T-helper 1 cell (primary cell): Measurements from ENCODE around the gene RAD51B.
"Not testable (repeated sequence)": the region's sequence is repeated elsewhere in the genome, so short reads cannot be mapped to it uniquely, and the experiment has no call there.

Experiments used
- DNase-seq, 5 donors: peaks; one replicate each; pipeline ENCODE4 v3.0.0-alpha.2; 2012 to 2020

RAD51B gene

DNA sequence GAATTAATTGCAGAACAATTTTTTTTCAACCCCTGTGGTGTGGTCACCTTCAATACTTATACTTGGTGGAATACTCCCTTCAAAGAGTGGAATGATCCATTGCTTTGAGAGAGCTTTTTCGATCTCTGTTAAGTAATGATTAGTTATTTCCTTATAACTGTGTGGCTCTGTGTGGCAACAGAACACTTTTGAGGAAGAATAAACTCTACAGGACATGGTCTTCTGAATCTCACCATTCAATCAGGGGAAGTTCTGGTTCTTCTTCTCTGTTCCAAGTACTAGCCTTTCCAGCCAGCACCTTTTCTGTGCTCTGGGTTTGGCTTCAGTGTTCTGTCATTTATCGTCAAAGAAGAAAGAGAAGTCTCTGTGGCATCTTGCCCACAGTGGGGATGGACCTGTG, 604.1 kb downstream of the RAD51B start:
- no peak for DNase-seq

DNA sequence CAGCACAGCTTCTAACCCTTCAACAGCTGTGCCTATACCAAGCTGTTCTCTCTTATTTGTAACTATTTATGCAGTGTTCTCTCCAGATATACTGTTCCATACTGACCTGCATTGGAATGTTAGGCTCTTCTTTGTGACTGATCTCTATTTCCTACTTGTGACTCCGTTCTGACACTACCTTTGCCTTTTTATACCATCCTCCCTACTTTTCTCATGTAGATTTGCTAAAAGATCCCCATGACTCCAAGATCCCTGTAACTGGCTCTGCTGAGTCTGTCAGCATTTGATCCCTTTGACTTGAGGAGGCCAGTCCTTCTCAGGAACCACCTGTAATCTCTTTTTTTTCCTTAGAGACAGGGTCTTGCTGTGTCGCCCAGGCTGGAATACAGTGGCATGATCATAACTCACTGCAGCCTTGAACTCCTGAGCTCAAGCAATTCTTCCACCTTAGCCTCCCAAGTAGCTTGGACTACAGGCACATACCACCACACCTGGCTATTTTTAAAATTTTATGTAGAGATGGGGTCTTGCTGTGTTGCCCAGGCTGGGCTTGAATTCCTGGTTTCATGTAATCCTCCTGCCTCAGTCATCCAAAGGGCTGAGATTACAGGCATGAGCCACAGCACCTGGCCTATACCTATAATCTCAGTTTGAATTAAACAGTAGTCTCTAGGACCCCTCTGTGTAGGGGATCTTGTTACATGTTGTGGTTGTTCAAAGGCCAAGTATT, 605.0 kb downstream of the RAD51B start:
- DNase-seq, result no peak

DNA sequence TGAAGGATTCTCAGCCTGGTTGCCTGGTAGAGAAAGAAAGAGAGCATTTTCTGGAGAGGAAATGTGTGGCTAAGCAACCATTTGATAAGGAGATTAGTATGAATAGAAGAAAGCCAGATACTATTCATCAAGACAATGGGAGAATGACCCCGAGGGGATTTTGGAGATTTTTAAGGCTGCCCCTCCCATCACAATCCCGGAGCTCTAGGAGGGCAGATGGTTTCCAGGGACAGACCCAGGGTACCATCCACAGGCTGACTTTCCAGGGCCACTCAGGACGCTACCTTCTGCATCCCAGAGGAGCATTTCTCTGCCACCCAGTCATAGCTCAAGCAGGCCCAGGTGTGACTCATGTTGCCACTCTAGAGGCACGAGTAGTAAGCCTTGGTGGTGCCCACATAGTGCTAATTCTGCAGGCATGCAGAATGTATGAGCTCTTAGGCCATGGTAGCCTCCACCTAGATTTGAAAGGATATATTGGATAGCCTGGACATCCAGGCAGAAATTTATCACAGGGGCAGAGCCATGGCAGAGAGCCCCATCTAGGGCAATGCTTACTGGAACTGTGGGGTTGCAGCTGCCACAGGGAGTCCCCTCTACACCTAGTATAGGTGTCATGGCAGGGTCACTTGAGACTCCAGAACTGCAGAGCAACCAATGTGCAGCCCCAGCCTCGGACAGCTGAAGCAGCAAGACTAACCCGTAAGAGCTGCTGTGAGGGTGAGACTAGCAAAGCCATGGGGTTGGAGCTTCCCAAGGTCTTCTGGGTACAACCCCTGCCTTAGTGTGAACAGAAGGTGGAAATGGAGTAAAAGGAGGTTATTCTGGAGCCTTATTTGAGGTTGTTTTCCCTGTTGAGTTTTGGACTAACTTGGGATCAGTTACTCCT, 607.3 kb downstream of the RAD51B start:
- DNase-seq, result no peak

DNA sequence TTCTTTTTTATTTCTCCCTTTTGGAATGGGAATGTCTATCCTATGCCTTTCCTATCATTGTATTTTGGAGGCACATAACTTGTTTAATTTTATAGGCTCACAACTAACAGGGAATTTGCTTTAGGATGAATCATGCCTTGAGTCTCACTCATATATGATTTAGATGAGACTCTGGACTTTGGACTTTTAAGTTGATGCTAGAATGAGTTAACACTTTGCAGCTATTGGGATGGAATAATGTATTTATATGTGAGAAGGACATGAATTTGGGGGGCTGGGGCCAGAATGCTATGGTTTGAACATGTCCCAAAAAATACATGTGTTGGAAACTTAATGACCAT, 607.9 kb downstream of the RAD51B start:
- no peak for DNase-seq

DNA sequence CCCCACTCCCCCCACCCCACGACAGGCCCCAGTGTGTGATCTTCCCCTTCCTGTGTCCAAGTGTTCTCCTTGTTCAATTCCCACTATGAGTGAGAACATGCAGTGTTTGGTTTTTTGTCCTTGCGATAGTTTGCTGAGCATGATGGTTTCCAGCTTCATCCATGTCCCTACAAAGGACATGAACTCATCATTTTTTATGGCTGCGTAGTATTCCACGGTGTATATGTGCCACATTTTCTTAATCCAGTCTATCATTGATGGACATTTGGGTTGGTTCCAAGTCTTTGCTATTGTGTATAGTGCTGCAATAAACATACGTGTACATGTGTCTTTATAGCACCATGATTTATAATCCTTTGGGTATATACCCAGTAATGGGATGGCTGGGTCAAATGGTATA, 609.3 kb downstream of the RAD51B start:
- not testable (repeated sequence) for DNase-seq

DNA sequence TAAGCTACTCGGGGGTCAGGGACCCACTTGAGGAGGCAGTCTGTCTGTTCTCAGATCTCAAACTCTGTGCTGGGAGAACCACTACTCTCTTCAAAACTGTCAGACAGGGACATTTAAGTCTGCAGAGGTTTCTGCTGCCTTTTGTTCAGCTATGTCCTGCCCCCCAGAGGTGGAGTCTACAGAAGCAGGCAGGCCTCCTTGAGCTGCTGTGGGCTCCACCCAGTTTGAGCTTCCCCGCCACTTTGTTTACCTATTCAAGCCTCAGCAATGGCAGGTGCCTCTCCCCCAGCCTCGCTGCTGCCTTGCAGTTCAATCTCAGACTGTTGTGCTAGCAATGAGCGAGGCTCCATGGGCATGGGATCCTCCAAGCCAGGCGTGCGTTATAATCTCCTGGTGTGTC, 614.6 kb downstream of the RAD51B start:
- not testable (repeated sequence) for DNase-seq

DNA sequence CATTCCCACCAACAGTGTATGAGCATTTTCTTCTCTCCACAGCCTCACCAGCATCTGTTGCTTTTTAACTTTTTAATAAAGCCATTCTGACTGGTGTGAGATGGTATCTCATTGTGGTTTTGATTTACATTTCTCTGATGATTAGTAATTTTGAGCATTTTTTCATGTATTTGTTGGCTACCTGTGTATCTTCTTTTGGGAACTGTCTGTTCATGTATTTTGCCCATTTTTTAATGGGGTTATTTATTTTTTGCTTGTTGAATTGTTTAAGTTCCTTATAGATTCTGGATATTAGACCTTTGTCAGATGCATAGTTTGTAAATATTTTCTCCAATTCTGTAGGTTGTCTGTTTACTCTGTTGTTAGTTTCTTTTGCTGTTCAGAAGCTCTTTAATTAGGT, 616.1 kb downstream of the RAD51B start:
- DNase-seq, result not testable (repeated sequence)

DNA sequence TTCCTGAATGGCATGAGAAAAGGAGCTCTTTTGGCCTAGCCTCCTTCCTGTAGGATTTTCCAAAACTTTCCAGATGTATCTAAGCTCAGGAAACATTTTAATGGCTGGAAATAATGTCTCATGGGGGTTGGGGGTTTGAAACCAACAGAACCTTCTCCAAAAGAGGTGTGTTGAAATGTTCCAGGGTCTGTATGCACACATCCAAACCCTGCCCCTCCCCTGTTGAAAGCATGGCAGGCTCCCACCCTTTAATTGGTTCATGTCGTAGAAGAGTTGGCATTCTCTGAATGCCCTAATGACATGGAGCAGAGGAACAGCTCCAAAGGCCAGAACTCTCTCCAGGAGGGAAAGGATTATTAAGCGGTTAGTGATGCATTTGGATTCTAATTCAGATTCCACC, 620.1 kb downstream of the RAD51B start:
- DNase-seq, result no peak

DNA sequence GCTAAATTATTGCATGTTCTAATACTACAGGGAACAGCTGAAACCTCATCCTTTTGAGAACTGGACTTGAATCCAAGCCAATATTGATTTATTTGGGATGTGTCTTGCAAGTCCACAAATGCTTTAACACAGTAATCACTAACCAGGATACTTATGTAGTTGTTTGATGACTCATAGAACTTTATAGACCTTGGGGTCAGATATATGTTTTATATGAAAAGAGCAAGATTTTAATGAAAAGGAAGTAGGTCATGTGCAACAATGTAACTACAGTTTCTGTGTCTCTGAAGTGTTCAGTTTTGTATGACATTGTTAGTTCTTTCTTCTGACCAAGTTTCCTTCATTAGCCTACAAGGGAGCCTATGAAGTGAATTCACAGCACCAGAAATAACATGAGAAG, 621.2 kb downstream of the RAD51B start:
- DNase-seq, result no peak

DNA sequence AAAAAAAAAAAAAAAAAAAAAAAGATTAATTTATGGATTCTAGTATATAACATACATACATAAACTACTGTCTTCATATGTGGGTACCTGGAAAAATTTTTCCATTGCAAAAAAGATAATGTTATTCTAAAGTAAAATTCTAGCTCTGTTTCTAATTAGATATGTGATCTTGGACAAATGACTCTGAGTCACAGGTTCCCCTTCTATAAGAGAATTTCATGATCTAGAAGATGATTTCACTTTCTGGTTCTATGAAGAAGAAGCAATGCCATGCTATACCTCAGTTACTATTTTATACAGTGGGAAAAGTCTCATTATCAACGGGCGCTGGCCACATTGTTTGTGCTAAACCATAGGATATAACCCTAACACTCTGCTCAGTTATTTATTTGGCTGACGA, 622.0 kb downstream of the RAD51B start:
- no peak for DNase-seq

DNA sequence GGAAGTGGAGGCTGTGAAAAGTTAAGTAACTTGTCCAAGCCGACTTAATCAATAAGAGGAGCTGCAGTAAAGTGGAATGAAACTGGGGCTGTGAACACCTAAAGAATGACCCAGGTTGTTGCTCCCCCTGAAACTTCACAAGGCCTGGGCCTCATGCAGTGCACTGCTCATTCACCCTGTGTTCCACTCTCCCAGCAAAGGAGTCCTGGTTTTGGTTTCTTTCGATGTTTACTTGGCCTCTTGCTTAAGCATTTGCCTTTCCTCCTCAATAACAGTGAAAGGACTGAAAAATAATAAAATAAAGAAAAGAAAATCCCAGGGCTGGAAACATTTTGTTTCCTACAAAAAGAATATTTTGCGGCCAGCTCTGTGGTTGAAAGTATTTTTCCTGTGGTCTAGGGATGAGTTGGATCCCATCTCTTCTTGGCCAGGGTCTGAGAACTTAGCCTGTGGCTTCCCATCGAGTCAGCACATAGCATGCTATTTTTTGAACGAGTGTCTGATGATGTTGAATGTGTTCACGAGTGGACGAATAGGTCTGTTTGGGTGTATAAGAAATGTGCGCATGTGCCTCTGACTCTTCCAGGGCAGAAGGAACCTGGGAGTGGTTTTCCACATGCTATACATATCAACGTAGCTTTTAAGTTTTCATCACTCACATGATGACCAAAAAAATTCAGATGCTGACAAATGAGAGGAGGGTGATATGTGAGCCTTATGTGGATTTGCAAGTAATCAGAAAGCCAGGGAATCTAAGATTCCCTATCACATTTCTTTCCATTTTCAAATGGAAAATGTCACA, 623.5 kb downstream of the RAD51B start:
- no peak for DNase-seq

DNA sequence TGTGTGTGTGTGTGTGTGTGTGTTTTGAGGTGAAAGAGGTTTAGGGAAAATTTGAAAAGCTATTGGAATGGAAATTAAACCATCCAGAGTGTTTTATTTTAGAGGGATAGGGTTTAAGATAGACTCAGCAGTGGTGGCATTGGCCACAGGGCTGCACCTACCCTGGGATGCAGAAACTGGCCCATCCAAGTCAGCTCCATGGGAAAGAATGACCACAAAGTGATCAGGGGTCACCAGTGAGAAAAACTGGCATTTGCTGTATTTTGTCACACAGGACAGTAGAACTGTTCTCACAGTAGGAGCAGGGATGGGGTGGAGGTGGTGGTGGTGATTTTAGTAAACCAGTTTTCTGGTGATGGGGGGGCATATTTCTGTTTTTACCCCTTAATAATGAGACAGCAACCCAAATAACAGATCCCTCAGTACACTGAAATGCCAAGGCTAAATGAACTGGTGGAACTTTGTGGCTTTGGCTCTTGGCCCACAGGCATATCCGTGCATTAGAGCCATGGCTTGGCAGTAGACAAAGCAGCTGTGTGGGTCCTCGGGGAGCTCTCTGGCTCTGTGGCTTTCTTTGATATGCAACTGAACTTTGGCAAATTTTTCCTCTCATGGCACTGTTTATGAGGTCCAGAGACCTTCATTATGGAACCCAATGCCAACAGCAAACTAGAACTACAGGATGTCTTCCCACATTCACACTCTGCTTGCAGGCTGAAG, 625.0 kb downstream of the RAD51B start:
- DNase-seq, result no peak

DNA sequence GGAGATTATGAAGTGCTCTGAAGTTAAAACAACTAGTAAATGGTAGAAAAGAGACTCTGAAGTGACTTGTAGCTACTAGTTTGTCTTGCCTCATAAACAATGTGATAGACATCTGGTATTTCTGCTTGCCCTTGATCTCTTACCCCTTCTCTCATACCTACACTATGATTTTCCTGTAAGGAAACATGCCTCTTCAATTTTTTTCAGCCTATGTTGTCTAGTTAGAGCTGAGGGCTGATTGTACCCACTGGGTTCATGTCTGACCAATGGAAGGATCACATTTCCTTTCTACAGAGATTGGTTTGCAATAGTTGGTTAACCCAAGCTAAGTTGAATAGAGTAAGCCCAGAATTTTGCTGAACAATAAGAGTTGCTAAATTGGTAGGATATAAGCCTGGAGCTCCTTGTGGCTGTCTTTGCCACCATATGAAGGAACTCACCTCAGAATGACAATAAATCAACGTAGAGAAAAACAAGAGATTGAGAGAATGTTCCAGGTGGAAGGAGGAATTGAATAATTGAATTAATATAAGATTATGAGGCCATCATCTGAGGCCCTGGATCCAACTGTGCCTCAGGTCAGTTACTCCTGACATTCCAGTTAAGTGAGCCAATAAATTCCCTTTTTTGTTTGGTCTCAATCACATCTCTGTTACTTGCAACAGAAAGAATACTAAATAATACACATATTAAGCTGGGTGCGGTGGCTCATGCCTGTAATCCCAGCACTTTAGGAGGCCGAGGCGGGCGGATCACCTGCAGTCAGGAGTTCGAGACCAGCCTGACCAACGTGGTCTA, 626.9 kb downstream of the RAD51B start:
- DNase-seq, result no peak

DNA sequence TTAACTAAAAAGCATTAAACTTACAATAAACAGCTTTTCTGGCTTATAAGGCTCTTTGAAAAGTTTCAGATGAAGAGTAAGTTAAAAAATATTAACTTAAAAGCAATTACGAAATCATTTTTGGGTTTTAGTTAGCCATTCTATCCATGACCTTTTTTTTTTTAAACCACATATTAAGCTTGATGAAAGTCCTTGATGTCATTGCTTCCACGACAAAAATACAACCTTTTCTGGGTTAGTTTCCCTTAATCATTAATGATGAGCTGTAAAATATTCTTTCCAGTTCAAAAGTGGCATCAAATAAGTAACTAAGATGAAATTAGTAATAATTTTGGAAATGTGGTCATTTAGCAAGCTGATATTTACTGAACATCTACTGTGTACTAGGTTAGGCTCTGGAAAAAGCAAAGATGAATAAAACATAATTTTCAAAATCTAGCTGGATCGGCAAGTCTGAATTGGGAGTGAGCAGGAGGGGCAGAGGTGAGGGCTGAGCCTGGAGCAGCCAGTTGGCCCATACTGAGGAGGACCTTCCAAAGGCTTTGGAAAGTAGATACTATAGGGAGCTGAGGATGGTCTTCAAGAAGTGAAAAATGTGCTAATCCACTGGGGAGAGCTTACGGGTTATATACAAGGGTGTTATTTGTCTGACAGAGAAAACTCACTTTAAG, 628.1 kb downstream of the RAD51B start:
- DNase-seq, result no peak

DNA sequence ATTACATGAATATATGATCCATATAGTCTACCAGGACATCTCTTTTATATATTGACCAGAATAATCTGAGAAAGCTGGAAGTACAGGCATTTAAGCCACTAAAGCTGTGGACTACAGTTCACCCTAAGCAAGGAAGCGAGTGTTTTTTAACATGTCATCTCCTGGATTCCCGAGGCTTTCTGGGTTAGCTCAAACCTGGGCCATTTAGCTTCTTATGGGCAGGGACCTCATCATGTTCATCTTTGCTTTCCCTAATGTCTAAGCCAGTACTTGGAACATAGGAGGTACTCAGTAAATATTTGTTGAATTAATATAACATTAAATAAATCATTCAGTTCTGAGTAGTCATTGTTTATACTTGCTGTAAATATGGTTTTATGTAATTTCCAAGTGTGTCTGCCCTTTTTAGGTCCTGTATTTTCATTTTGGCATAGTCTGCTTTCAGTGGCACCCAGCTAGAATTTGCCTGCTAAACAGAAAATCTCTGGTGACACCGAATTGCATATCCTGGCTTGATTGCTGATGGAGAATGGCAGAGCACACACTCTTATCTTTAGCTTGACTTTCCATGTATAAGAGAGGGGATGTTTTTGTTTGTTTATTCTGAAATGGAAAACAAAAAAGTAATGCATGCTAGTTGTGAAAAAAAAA, 628.8 kb downstream of the RAD51B start:
- DNase-seq, result no peak

DNA sequence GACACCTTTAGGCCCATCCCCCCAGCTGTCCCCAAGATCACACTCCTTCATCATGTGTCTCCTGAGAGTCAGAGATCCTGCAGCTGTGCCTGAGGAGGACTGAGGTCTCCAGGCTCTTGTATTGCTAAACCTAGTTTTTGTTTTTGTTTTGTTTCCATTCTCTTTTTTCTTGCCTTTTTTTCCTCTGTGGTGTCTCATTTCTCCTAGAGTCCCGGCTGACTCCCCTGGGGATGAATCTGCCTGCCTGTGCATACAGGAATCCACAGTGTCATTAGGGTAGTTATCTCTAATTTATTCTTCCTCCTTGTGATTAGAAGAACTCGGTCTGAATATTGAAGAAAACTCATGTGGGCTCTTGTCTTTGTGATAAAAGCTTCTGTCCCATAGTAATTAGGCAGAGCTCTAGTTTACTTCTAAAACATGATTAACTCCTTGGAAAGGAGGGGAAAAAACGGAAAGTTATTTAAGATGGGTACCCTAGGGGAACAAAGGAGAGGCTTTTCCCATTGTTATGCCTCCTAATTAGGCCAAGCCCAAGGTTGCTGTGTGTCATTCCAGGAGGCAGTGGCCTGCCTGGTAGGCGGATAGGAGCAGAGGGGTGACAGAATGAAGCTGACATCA, 630.1 kb downstream of the RAD51B start:
- no peak for DNase-seq

DNA sequence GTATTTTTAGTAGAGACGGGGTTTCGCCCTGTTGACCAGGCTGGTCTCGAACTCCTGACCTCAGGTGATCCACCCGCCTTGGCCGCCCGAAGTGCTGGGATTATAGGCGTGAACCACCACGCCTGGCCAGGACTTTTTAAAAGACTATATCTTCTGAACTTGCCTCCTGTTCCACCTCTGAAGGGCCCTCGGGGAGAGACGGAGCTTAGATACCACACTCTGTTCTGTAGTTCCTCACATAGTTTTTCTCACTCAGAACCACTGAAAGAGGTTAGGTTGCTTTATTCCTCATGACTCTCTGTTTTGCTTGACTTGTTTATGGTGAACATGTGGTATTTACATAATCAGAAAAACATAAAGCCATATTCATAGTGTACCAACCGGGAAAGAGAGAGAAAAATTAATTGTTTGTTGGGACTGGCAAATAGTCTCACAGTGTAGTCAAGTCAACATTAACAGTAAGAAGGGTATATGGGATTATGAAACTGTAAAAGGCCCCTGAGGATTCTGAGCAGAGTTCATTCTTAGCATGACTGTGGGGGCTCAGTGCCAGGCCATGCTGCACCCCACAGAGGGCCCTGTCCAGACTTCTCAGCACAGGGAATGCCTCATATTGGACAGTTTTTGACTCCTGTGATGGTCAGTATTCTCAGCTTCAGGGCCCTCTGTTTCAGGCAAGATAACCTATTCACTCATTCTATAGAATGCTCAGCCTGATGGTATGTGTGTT, 631.0 kb downstream of the RAD51B start:
- no peak for DNase-seq

DNA sequence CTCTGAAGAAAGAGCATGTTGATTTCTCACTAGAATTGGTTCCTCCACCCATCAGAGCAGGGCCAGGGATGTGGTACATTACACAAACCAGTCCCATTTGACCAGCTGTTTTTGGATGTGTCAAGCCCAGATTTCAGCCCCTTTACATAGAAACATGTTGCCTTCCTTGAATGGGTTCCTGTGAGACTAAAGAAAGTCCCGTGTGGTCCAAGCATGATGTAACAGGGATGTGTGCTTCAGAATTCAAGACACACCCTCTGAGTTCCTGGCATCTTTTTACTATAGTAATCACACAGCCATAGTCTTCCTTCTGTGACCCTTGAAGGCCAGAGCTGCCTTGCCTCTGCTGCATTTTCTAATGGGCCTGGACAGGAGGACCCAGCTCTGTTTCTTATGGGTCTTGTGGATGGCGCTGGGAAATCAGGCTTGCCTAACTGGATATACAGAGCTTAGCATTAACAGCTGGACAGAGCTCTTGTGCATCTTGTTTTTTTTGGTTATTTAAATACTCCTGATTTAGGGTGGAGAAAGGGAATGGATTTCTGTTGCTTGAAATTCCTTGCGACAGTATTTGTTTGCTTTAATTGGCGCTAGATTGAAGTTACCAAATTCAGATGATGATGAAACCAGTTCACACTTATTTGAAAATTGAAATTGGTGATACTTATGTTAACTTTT, 632.3 kb downstream of the RAD51B start:
- no peak for DNase-seq

DNA sequence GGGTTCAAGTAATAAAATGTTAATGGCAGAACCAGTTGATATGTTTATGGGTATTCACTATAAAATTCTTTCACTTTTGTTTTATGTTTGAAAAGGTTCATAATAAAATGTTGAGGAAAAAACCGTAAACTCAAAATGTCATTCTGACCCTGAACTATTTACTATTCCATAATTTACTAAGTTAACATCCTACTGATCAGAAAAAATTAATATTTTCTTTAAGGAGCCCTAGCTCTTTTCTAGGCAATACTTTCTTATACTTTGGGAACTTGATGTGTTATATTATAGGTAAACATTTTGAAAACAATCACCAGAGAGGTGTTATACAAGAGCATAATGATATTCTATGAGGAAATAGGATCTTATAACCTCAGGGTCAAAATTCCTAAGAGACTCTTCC, 638.7 kb downstream of the RAD51B start:
- DNase-seq, result no peak
